Liver (tissue), 9 donors: Measurements from ENCODE around the gene SNAPC5. TPM values are rescaled to one million over a fixed set of nuclear protein-coding genes. Genes with fewer than 3 reads are reported as not detected.

Source experiments
- DNase-seq: peaks from one replicate; pipeline ENCODE4 v3.0.0-alpha.2; 2017; ENCODE audit warnings: low spot score
- H3K27ac ChIP-seq, 2 donors: one replicate each; pipeline ENCODE4 v1.7.0; 2013; ENCODE audit warnings: inconsistent platforms in 2 of 2, low read length in 2 of 2, control low read depth in 1 of 2, low read depth in 1 of 2, mild to moderate bottlenecking in 1 of 2
- H3K27me3 ChIP-seq, 4 donors: one replicate each; pipeline versions ENCODE4 v1.6.1 to v1.7.0; 2013; ENCODE audit warnings: low read length in 3 of 4, inconsistent platforms in 1 of 4, mild to moderate bottlenecking in 1 of 4, moderate library complexity in 1 of 4; ENCODE audit not compliant: control insufficient read depth in 4 of 4, insufficient read depth in 4 of 4
- H3K36me3 ChIP-seq, 4 donors: one replicate each; pipeline versions ENCODE4 v1.6.1 to v1.7.0; 2013; ENCODE audit warnings: low read length in 3 of 4, mild to moderate bottlenecking in 3 of 4, low read depth in 1 of 4, moderate library complexity in 1 of 4; ENCODE audit not compliant: control insufficient read depth in 4 of 4, insufficient read depth in 3 of 4
- H3K4me1 ChIP-seq, 4 donors: one replicate each; pipeline versions ENCODE4 v1.6.1 to v1.7.0; 2013; ENCODE audit warnings: low read length in 3 of 4, mild to moderate bottlenecking in 3 of 4, moderate library complexity in 1 of 4; ENCODE audit not compliant: control insufficient read depth in 4 of 4, insufficient read depth in 4 of 4
- H3K4me3 ChIP-seq, 3 donors: one replicate each; pipeline versions ENCODE4 v1.6.1 to v1.7.0; 2013; ENCODE audit warnings: low read length in 3 of 3, control low read depth in 1 of 3, low read depth in 1 of 3, mild to moderate bottlenecking in 1 of 3
- H3K9ac ChIP-seq, 2 donors: one replicate each; pipeline ENCODE4 v1.7.0; 2013; ENCODE audit warnings: low read length in 2 of 2, mild to moderate bottlenecking in 2 of 2, moderate library complexity in 2 of 2, control low read depth in 1 of 2, low read depth in 1 of 2
- H3K9me3 ChIP-seq, 4 donors: one replicate each; pipeline versions ENCODE4 v1.6.1 to v1.7.0; 2013; ENCODE audit warnings: low read length in 3 of 4; ENCODE audit not compliant: control insufficient read depth in 4 of 4
- ATF3 ChIP-seq: IDR thresholded peaks from 2 replicates; pipeline ENCODE4 v1.6.1; 2016; ENCODE audit warnings: antibody characterized with exemption
- CTCF ChIP-seq: fragments of 150-350 bp; IDR thresholded peaks from 2 replicates; pipeline ENCODE4 v1.5.1; 2017; ENCODE audit warnings: improper control_type of control experiment, low read depth, low read length; ENCODE audit not compliant: missing input control
- EGR1 ChIP-seq, 2 donors: IDR thresholded peaks; 2 replicates each; pipeline ENCODE4 v1.6.1; 2016 to 2018; ENCODE audit warnings: antibody characterized with exemption in 2 of 2, low read depth in 2 of 2
- FOXA1 ChIP-seq: IDR thresholded peaks from 2 replicates; pipeline ENCODE4 v1.6.1; 2016; ENCODE audit warnings: antibody characterized with exemption
- FOXA2 ChIP-seq: IDR thresholded peaks from 2 replicates; pipeline ENCODE4 v1.6.1; 2016; ENCODE audit warnings: antibody characterized with exemption
- GABPA ChIP-seq, 2 donors: IDR thresholded peaks in 1 of 2; conservative IDR thresholded peaks in 1 of 2; 2 replicates each; pipeline ENCODE4 v1.6.1; 2016; ENCODE audit warnings: antibody characterized with exemption in 2 of 2, mild to moderate bottlenecking in 1 of 2, moderate library complexity in 1 of 2
- HNF4A ChIP-seq, 2 donors: conservative IDR thresholded peaks; 2 replicates each; pipeline ENCODE4 v1.6.1; 2016; ENCODE audit warnings: antibody characterized with exemption in 2 of 2, mild to moderate bottlenecking in 2 of 2
- HNF4G ChIP-seq: IDR thresholded peaks from 2 replicates; pipeline ENCODE4 v1.6.1; 2016; ENCODE audit warnings: antibody characterized with exemption
- JUND ChIP-seq, 2 donors: IDR thresholded peaks; 2 replicates each; pipeline ENCODE4 v1.6.1; 2016; ENCODE audit warnings: antibody characterized with exemption in 2 of 2
- MAX ChIP-seq: IDR thresholded peaks from 2 replicates; pipeline ENCODE4 v1.6.1; 2016; ENCODE audit warnings: antibody characterized with exemption
- RAD21 ChIP-seq, 2 donors: IDR thresholded peaks; 2 replicates each; pipeline ENCODE4 v1.6.1; 2016; ENCODE audit warnings: antibody characterized with exemption in 2 of 2, mild to moderate bottlenecking in 2 of 2
- REST ChIP-seq: IDR thresholded peaks from 2 replicates; pipeline ENCODE4 v1.6.1; 2016; ENCODE audit warnings: antibody characterized with exemption, mild to moderate bottlenecking
- RXRA ChIP-seq, 2 donors: IDR thresholded peaks; 2 replicates each; pipeline ENCODE4 v1.6.1; 2017 to 2018; ENCODE audit warnings: antibody characterized with exemption in 2 of 2, mild to moderate bottlenecking in 1 of 2
- SP1 ChIP-seq: IDR thresholded peaks from 2 replicates; pipeline ENCODE4 v1.6.1; 2018; ENCODE audit warnings: antibody characterized with exemption, mild to moderate bottlenecking
- TAF1 ChIP-seq: conservative IDR thresholded peaks from 2 replicates; pipeline ENCODE4 v1.6.1; 2016; ENCODE audit warnings: antibody characterized with exemption, mild to moderate bottlenecking
- YY1 ChIP-seq: IDR thresholded peaks from 2 replicates; pipeline ENCODE4 v1.6.1; 2016; ENCODE audit warnings: antibody characterized with exemption, mild to moderate bottlenecking
- ZBTB33 ChIP-seq: IDR thresholded peaks from 2 replicates; pipeline ENCODE4 v1.6.1; 2016; ENCODE audit warnings: antibody characterized with exemption
- WGBS: extraction: QIAGEN DNeasy Blood & Tissue Kit; methylation state at CpG from one replicate; pipeline ENCODE4 v1.1.7; 2013; 5-methylcytosine and 5-hydroxymethylcytosine counted together
- polyA plus RNA-seq, 2 donors: library from polyadenylated mRNA; stranded (reverse) in 1 of 2; unstranded in 1 of 2; fragments of 200-250 nt in 1 of 2; fragments of >200 nt in 1 of 2; fragmentation: Nextera tagmentation in 1 of 2; extraction: Ambion mirVana in 1 of 2; gene quantifications; one replicate each; pipeline versions ENCODE4 v1.2.1 to v1.2.3, GENCODE V29; 2013 to 2015
- total RNA-seq, 2 donors: library from RNA; depleted of rRNA; stranded (reverse); fragments of >200 nt; gene quantifications; one replicate each; pipeline ENCODE4 v1.2.3, GENCODE V29; 2014
- donor health status: healthy.
- donor health status: healthy.
- donor health status: healthy.
- donor health status: healthy.
- donor health status: healthy.

SNAPC5 gene
- total and polyA plus RNA-seq, 4 donors, result 11.3 to 24.9 (median 22.1) TPM

- TF ChIP-seq ATF3, result no peak
- no peak overlapping the region for H3K9ac ChIP-seq
- H3K4me3 ChIP-seq, result no peak overlapping the region
- H3K4me1 ChIP-seq, result no peaks in the 10 kb centered on the region
- no peak overlapping the region for H3K27ac ChIP-seq
- DNase-seq, result no peak
- H3K27me3 ChIP-seq, result no peaks in the 10 kb centered on the region
- WGBS, result 91% methylated on average over 9 of the region's 9 CpGs
- H3K36me3 ChIP-seq, result peaks cover 0 to 2% (median 0%) of the 10 kb centered on the region in 4 donors
- no peaks in the 10 kb centered on the region for H3K9me3 ChIP-seq
Observed at GRCh38 chr15:66535056-66535455, 37.5 kb upstream of the SNAPC5 start.

GRCh38 chr15:66524838-66525237 lies 27.3 kb upstream of the SNAPC5 start:
- peaks cover 0 to 7% (median 3%) of the 10 kb centered on the region in 4 donors for H3K36me3 ChIP-seq
- H3K27ac ChIP-seq, result no peak overlapping the region
- 82% methylated on average over 4 of the region's 4 CpGs for WGBS
- H3K9ac ChIP-seq, result no peak overlapping the region
- H3K4me1 ChIP-seq, result no peaks in the 10 kb centered on the region
- TF ChIP-seq ATF3 (no peak), HNF4G (no peak), CTCF (no peak), JUND (IDR thresholded peaks at IDR 0.05) (no peak), RAD21 (IDR thresholded peaks at IDR 0.05) (no peak), FOXA1 (no peak), MAX (no peak), GABPA (IDR thresholded peaks at IDR 0.05 in 1 of 2, conservative IDR thresholded peaks at IDR 0.05 in 1 of 2) (no peak), YY1 (no peak), FOXA2 (no peak), SP1 (no peak), EGR1 (IDR thresholded peaks at IDR 0.05; ENCODE audit: low read depth in 2 of 2) (no peak), REST (no peak), RXRA (IDR thresholded peaks at IDR 0.05) (no peak), ZBTB33 (no peak), HNF4A (conservative IDR thresholded peaks at IDR 0.05) (no peak), TAF1 (no peak)
- no peaks in the 10 kb centered on the region for H3K9me3 ChIP-seq
- no peaks in the 10 kb centered on the region for H3K27me3 ChIP-seq
- no peak for DNase-seq
- H3K4me3 ChIP-seq, result no peak overlapping the region
